Heart left ventricle (tissue), 13 donors: Measurements from ENCODE around the gene NEURL2.

Experiments
- POLR2A ChIP-seq, 2 donors: fragments of 450-650 bp; IDR thresholded peaks; one replicate each; pipeline ENCODE4 v1.6.1; 2017; ENCODE audit warnings: antibody characterized with exemption in 2 of 2, mild to moderate bottlenecking in 2 of 2, moderate library complexity in 2 of 2
- TF ChIP-seq, protein P1 (sequence below), 12 donors: fragments of 200-600 bp; sonication (generic) in 4 of 12; IDR thresholded peaks; one replicate each; pipeline versions ENCODE4 v1.5.0 to v1.8.0; 2018 to 2022; ENCODE audit warnings: antibody characterized with exemption in 12 of 12, mild to moderate bottlenecking in 5 of 12
- donor health status: ischemic (EF 13 %, LVEDD 7.1; RV severe dilation, severe dysfunction).
- donor health status: DM: no; HTN: yes; CAD: no.
- donor health status: DM: no; HTN: no; CAD: no.
- donor health status: ischemic (EF 25% LVEDD 6.9; RV normal size, moderate dysfunction).
- donor health status: ischemic (EF 25% LVEDD 5.7; RV mildly dilated, moderate dysfunction).
- donor health status: ischemic (EF 35%, LVEDD 5.7; RV mildly dilated, moderate dysfunction).
- donor health status: nonischemic (EF 11% LVEDD 7.7; RV severe dilation, severe dysfunction).
- donor health status: DM: yes; HTN: yes; CAD: no.
- donor health status: PGD.
- donor health status: ischemic (EF 29% LVEDD 5.4; RV normal size, mild dysfunction).
- donor health status: nonischemic (EF 23%, LVEDD 6.1; RV moderate dilation, normal function).

DNA sequence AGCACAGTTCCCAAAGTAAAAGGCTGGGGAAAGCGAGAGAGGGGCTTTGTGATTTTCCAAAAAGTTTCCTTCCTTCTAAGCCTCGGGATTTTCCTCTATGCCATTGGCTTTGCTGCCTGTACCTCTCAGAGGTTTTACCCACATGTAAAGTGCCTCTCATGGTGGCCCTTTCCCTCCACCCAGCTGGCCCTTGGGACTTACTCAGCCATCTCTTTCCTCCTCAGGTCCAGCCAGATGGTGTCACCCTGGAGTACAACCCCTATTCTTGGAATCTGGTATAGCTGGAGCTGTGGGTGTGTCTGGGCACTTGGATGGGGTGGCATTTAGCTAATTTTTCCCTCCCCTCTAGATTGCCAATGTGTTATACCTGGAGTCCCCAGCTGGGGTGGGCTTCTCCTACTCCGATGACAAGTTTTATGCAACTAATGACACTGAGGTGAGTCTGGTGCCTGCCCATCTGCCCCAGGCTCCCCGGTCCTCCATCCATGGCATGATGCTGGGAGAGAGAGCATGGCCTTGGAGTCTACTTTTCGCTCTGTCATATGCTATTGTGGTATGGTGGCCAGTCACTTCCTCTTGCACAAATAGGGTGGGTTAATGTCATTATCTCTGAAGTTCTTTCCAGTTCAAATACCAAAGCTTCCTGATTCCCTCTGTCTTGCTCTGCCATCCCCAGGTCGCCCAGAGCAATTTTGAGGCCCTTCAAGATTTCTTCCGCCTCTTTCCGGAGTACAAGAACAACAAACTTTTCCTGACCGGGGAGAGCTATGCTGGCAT is 1.2 kb upstream of the NEURL2 start:
- TF ChIP-seq POLR2A (IDR thresholded peaks at IDR 0.05) = no peak
- TF ChIP-seq, protein P1, sequence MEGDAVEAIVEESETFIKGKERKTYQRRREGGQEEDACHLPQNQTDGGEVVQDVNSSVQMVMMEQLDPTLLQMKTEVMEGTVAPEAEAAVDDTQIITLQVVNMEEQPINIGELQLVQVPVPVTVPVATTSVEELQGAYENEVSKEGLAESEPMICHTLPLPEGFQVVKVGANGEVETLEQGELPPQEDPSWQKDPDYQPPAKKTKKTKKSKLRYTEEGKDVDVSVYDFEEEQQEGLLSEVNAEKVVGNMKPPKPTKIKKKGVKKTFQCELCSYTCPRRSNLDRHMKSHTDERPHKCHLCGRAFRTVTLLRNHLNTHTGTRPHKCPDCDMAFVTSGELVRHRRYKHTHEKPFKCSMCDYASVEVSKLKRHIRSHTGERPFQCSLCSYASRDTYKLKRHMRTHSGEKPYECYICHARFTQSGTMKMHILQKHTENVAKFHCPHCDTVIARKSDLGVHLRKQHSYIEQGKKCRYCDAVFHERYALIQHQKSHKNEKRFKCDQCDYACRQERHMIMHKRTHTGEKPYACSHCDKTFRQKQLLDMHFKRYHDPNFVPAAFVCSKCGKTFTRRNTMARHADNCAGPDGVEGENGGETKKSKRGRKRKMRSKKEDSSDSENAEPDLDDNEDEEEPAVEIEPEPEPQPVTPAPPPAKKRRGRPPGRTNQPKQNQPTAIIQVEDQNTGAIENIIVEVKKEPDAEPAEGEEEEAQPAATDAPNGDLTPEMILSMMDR (IDR thresholded peaks at IDR 0.05) = no peak
